ENCODE results near the gene TRIM75.
"Not testable (repeated sequence)": the region's sequence is repeated elsewhere in the genome, so short reads cannot be mapped to it uniquely, and the experiment has no call there.

TRIM75 gene

GRCh38 chr4:165077034-165077578, 23.4 kb downstream of the TRIM75 start:
- Histone ChIP-seq H3K9me3 (ENCODE audit: control insufficient read depth, insufficient read depth, low read length) (no peaks in the 10 kb centered on the region), H3K4me1 (ENCODE audit: control insufficient read depth, insufficient read depth, low read length) (no peaks in the 10 kb centered on the region), H3K36me3 (ENCODE audit: control insufficient read depth, insufficient read depth, low read length) (peaks cover 8% of the 10 kb centered on the region), H3K4me3 (ENCODE audit: low read depth, low read length) (no peak overlapping the region), H3K27me3 (ENCODE audit: control insufficient read depth, insufficient read depth, low read length) (no peaks in the 10 kb centered on the region), H3K27ac (ENCODE audit: low read depth, low read length) (no peak overlapping the region), H3K9ac (ENCODE audit: low read depth, low read length) (no peak overlapping the region)

GRCh38 chr4:165079476-165079875, 25.8 kb downstream of the TRIM75 start:
- Histone ChIP-seq H3K4me1 (ENCODE audit: control insufficient read depth, insufficient read depth, low read length) (no peaks in the 10 kb centered on the region), H3K27ac (ENCODE audit: low read depth, low read length) (no peak overlapping the region)

GRCh38 chr4:165084787-165085186, 31.1 kb downstream of the TRIM75 start:
- not testable (repeated sequence) for H3K4me1 ChIP-seq (ENCODE audit: control insufficient read depth, insufficient read depth, low read length); H3K9ac ChIP-seq (ENCODE audit: low read depth, low read length); H3K27me3 ChIP-seq (ENCODE audit: control insufficient read depth, insufficient read depth, low read length); H3K27ac ChIP-seq (ENCODE audit: low read depth, low read length); H3K4me3 ChIP-seq (ENCODE audit: low read depth, low read length); H3K9me3 ChIP-seq (ENCODE audit: control insufficient read depth, insufficient read depth, low read length)
- H3K36me3 ChIP-seq (ENCODE audit: control insufficient read depth, insufficient read depth, low read length) = peaks cover 24% of the 10 kb centered on the region

More at GRCh38 chr4:165079476-165079875, 25.8 kb downstream of the TRIM75 start:
- H3K27me3 ChIP-seq (ENCODE audit: control insufficient read depth, insufficient read depth, low read length) = no peaks in the 10 kb centered on the region
- no peak overlapping the region for H3K9ac ChIP-seq (ENCODE audit: low read depth, low read length)
- no peaks in the 10 kb centered on the region for H3K9me3 ChIP-seq (ENCODE audit: control insufficient read depth, insufficient read depth, low read length)
- H3K36me3 ChIP-seq (ENCODE audit: control insufficient read depth, insufficient read depth, low read length) = peaks cover 8% of the 10 kb centered on the region
- no peak overlapping the region for H3K4me3 ChIP-seq (ENCODE audit: low read depth, low read length)

GRCh38 chr4:165085946-165086345, 32.3 kb downstream of the TRIM75 start:
- Histone ChIP-seq H3K4me3 (ENCODE audit: low read depth, low read length) (no peak overlapping the region), H3K27me3 (ENCODE audit: control insufficient read depth, insufficient read depth, low read length) (no peaks in the 10 kb centered on the region), H3K9me3 (ENCODE audit: control insufficient read depth, insufficient read depth, low read length) (no peaks in the 10 kb centered on the region), H3K9ac (ENCODE audit: low read depth, low read length) (no peak overlapping the region), H3K4me1 (ENCODE audit: control insufficient read depth, insufficient read depth, low read length) (no peaks in the 10 kb centered on the region), H3K36me3 (ENCODE audit: control insufficient read depth, insufficient read depth, low read length) (peaks cover 24% of the 10 kb centered on the region), H3K27ac (ENCODE audit: low read depth, low read length) (no peak overlapping the region)

- H3K4me3 ChIP-seq (ENCODE audit: low read depth, low read length) = no peak overlapping the region
- H3K36me3 ChIP-seq (ENCODE audit: control insufficient read depth, insufficient read depth, low read length) = peaks cover 26% of the 10 kb centered on the region
- H3K9me3 ChIP-seq (ENCODE audit: control insufficient read depth, insufficient read depth, low read length) = no peaks in the 10 kb centered on the region
- no peaks in the 10 kb centered on the region for H3K4me1 ChIP-seq (ENCODE audit: control insufficient read depth, insufficient read depth, low read length)
- no peak overlapping the region for H3K9ac ChIP-seq (ENCODE audit: low read depth, low read length)
- H3K27me3 ChIP-seq (ENCODE audit: control insufficient read depth, insufficient read depth, low read length) = no peaks in the 10 kb centered on the region
- H3K27ac ChIP-seq (ENCODE audit: low read depth, low read length) = no peak overlapping the region
Measured at GRCh38 chr4:165088366-165088765, 34.7 kb downstream of the TRIM75 start.

- H3K4me3 ChIP-seq (ENCODE audit: low read depth, low read length); H3K27me3 ChIP-seq (ENCODE audit: control insufficient read depth, insufficient read depth, low read length); H3K27ac ChIP-seq (ENCODE audit: low read depth, low read length); H3K4me1 ChIP-seq (ENCODE audit: control insufficient read depth, insufficient read depth, low read length); H3K9me3 ChIP-seq (ENCODE audit: control insufficient read depth, insufficient read depth, low read length); H3K9ac ChIP-seq (ENCODE audit: low read depth, low read length): not testable (repeated sequence)
- peaks cover 13% of the 10 kb centered on the region for H3K36me3 ChIP-seq (ENCODE audit: control insufficient read depth, insufficient read depth, low read length)
Measured at GRCh38 chr4:165092187-165092586, 38.5 kb downstream of the TRIM75 start.

GRCh38 chr4:165094873-165095272, 41.2 kb downstream of the TRIM75 start:
- no peaks in the 10 kb centered on the region for H3K4me1 ChIP-seq (ENCODE audit: control insufficient read depth, insufficient read depth, low read length)
- H3K27ac ChIP-seq (ENCODE audit: low read depth, low read length) = no peak overlapping the region
- no peak overlapping the region for H3K9ac ChIP-seq (ENCODE audit: low read depth, low read length)
- no peak overlapping the region for H3K4me3 ChIP-seq (ENCODE audit: low read depth, low read length)
- H3K36me3 ChIP-seq (ENCODE audit: control insufficient read depth, insufficient read depth, low read length) = peaks cover 12% of the 10 kb centered on the region; the same call in 1 of the 2 replicates
- H3K9me3 ChIP-seq (ENCODE audit: control insufficient read depth, insufficient read depth, low read length) = no peaks in the 10 kb centered on the region
- H3K27me3 ChIP-seq (ENCODE audit: control insufficient read depth, insufficient read depth, low read length) = no peaks in the 10 kb centered on the region

- H3K27ac ChIP-seq (ENCODE audit: low read depth, low read length) = no peak overlapping the region
- H3K27me3 ChIP-seq (ENCODE audit: control insufficient read depth, insufficient read depth, low read length) = no peaks in the 10 kb centered on the region
- no peaks in the 10 kb centered on the region for H3K9me3 ChIP-seq (ENCODE audit: control insufficient read depth, insufficient read depth, low read length)
- H3K9ac ChIP-seq (ENCODE audit: low read depth, low read length) = no peak overlapping the region
- peaks cover 13% of the 10 kb centered on the region for H3K36me3 ChIP-seq (ENCODE audit: control insufficient read depth, insufficient read depth, low read length)
- H3K4me1 ChIP-seq (ENCODE audit: control insufficient read depth, insufficient read depth, low read length) = no peaks in the 10 kb centered on the region
- no peak overlapping the region for H3K4me3 ChIP-seq (ENCODE audit: low read depth, low read length)
Measured at GRCh38 chr4:165095291-165095690, 41.6 kb downstream of the TRIM75 start.

GRCh38 chr4:165096776-165097175, 43.1 kb downstream of the TRIM75 start:
- H3K4me1 ChIP-seq (ENCODE audit: control insufficient read depth, insufficient read depth, low read length) = no peaks in the 10 kb centered on the region
- H3K9ac ChIP-seq (ENCODE audit: low read depth, low read length) = no peak overlapping the region
- H3K9me3 ChIP-seq (ENCODE audit: control insufficient read depth, insufficient read depth, low read length) = no peaks in the 10 kb centered on the region
- no peak overlapping the region for H3K4me3 ChIP-seq (ENCODE audit: low read depth, low read length)
- no peak overlapping the region for H3K27ac ChIP-seq (ENCODE audit: low read depth, low read length)
- H3K36me3 ChIP-seq (ENCODE audit: control insufficient read depth, insufficient read depth, low read length) = peaks cover 21% of the 10 kb centered on the region
- H3K27me3 ChIP-seq (ENCODE audit: control insufficient read depth, insufficient read depth, low read length) = no peaks in the 10 kb centered on the region

GRCh38 chr4:165101641-165102040, 48.0 kb downstream of the TRIM75 start:
- Histone ChIP-seq H3K27me3 (ENCODE audit: control insufficient read depth, insufficient read depth, low read length) (no peaks in the 10 kb centered on the region), H3K9me3 (ENCODE audit: control insufficient read depth, insufficient read depth, low read length) (no peaks in the 10 kb centered on the region), H3K4me3 (ENCODE audit: low read depth, low read length) (no peak overlapping the region), H3K9ac (ENCODE audit: low read depth, low read length) (no peak overlapping the region), H3K27ac (ENCODE audit: low read depth, low read length) (no peak overlapping the region), H3K4me1 (ENCODE audit: control insufficient read depth, insufficient read depth, low read length) (no peaks in the 10 kb centered on the region), H3K36me3 (ENCODE audit: control insufficient read depth, insufficient read depth, low read length) (peaks cover 30% of the 10 kb centered on the region)

GRCh38 chr4:165106518-165106917, 52.9 kb downstream of the TRIM75 start:
- Histone ChIP-seq H3K4me1 (ENCODE audit: control insufficient read depth, insufficient read depth, low read length) (peaks cover 2% of the 10 kb centered on the region; the same call in 1 of the 2 replicates), H3K9me3 (ENCODE audit: control insufficient read depth, insufficient read depth, low read length) (no peaks in the 10 kb centered on the region), H3K9ac (ENCODE audit: low read depth, low read length) (no peak overlapping the region), H3K27ac (ENCODE audit: low read depth, low read length) (no peak overlapping the region), H3K27me3 (ENCODE audit: control insufficient read depth, insufficient read depth, low read length) (no peaks in the 10 kb centered on the region), H3K36me3 (ENCODE audit: control insufficient read depth, insufficient read depth, low read length) (peaks cover 12% of the 10 kb centered on the region), H3K4me3 (ENCODE audit: low read depth, low read length) (no peak overlapping the region)
